Measurements from ENCODE around the gene ESPNL. TPM values are rescaled to one million over a fixed set of nuclear protein-coding genes. Genes with fewer than 3 reads are reported as not detected.
"Not testable (repeated sequence)": the region's sequence is repeated elsewhere in the genome, so short reads cannot be mapped to it uniquely, and the experiment has no call there.

Gene ESPNL
- total and polyA plus RNA-seq, 7 donors: 0.04 to 0.32 (median 0.16) TPM; not detected in 1

GRCh38 chr2:238063414-238064189 is 36.5 kb upstream of the ESPNL start:
- no peak overlapping the region for H3K27ac ChIP-seq
- no peak for DNase-seq

GRCh38 chr2:238064376-238064775 is 35.8 kb upstream of the ESPNL start:
- Histone ChIP-seq H3K4me1 (peaks cover 13% of the 10 kb centered on the region), H3K27ac (no peak overlapping the region), H3K9me3 (no peaks in the 10 kb centered on the region), H3K4me3 (no peak overlapping the region), H3K27me3 (ENCODE audit: insufficient read depth in 3 of 3, low read length in 2 of 3) (no peaks in the 10 kb centered on the region), H3K36me3 (ENCODE audit: insufficient read depth in 1 of 2, low read depth in 1 of 2) (peaks cover 3 to 47% of the 10 kb centered on the region in 2 donors)
- intact Hi-C loops (cut with DNase I): loop anchor here in 1 of 2 donors (5.0 kb wide), 1 partner anchor 207 kb away; the partner anchor contains the start of gene RAMP1
- WGBS, 3 donors: 85 to 90% (median 86%) methylated on average over 7 of the region's 7 CpGs
- no peak for TF ChIP-seq CTCF (IDR thresholded peaks at IDR 0.05)
- DNase-seq (no peak), ATAC-seq (no peak)

More at GRCh38 chr2:238063414-238064189, 36.5 kb upstream of the ESPNL start:
- no peaks in the 10 kb centered on the region for H3K27me3 ChIP-seq (ENCODE audit: insufficient read depth in 3 of 3, low read length in 2 of 3)
- TF ChIP-seq CTCF (IDR thresholded peaks at IDR 0.05): no peak
- H3K4me3 ChIP-seq: no peak overlapping the region
- H3K4me1 ChIP-seq: peaks cover 13% of the 10 kb centered on the region
- WGBS, 3 donors: 75 to 84% (median 78%) methylated on average over 8 of the region's 8 CpGs
- intact Hi-C loops (cut with DNase I): loop anchor here in 1 of 2 donors (2.0 to 5.0 kb wide), 2 partner anchors 69 to 206 kb away; partner anchors contain the start of gene RAMP1
- H3K36me3 ChIP-seq (ENCODE audit: insufficient read depth in 1 of 2, low read depth in 1 of 2): peaks cover 3 to 39% of the 10 kb centered on the region in 2 donors
- no peaks in the 10 kb centered on the region for H3K9me3 ChIP-seq
- ATAC-seq: no peak

- WGBS, 3 donors: 86 to 90% (median 87%) methylated on average over 18 of the region's 18 CpGs
Observed at GRCh38 chr2:238065071-238065846, 34.9 kb upstream of the ESPNL start.

GRCh38 chr2:238066218-238066617 is 33.9 kb upstream of the ESPNL start:
- Histone ChIP-seq H3K27ac (no peak overlapping the region), H3K27me3 (ENCODE audit: insufficient read depth in 3 of 3, low read length in 2 of 3) (no peaks in the 10 kb centered on the region), H3K9me3 (no peaks in the 10 kb centered on the region), H3K4me3 (no peak overlapping the region), H3K36me3 (ENCODE audit: insufficient read depth in 1 of 2, low read depth in 1 of 2) (peaks cover 3 to 57% of the 10 kb centered on the region in 2 donors), H3K4me1 (peaks cover 6% of the 10 kb centered on the region)
- no peak for ATAC-seq
- no peak for TF ChIP-seq CTCF (IDR thresholded peaks at IDR 0.05)
- WGBS, 3 donors: 86 to 92% (median 87%) methylated on average over 9 of the region's 9 CpGs
- DNase-seq: no peak
- intact Hi-C loops (cut with DNase I): no loop called here

More at GRCh38 chr2:238065071-238065846, 34.9 kb upstream of the ESPNL start:
- Histone ChIP-seq H3K27ac (no peak overlapping the region), H3K36me3 (ENCODE audit: insufficient read depth in 1 of 2, low read depth in 1 of 2) (peaks cover 3 to 53% of the 10 kb centered on the region in 2 donors), H3K27me3 (ENCODE audit: insufficient read depth in 3 of 3, low read length in 2 of 3) (no peaks in the 10 kb centered on the region), H3K9me3 (no peaks in the 10 kb centered on the region), H3K4me1 (peaks cover 6% of the 10 kb centered on the region), H3K4me3 (no peak overlapping the region)
- no peak for TF ChIP-seq CTCF (IDR thresholded peaks at IDR 0.05)
- no peak for ATAC-seq
- intact Hi-C loops (cut with DNase I): no loop called here
- no peak for DNase-seq

GRCh38 chr2:238066718-238067117 is 33.4 kb upstream of the ESPNL start:
- intact Hi-C loops (cut with DNase I): not testable (repeated sequence)
- peaks cover 3 to 57% of the 10 kb centered on the region in 2 donors for H3K36me3 ChIP-seq (ENCODE audit: insufficient read depth in 1 of 2, low read depth in 1 of 2)

More at GRCh38 chr2:238066718-238067117, 33.4 kb upstream of the ESPNL start:
- not testable (repeated sequence) for H3K27me3 ChIP-seq (ENCODE audit: insufficient read depth in 3 of 3, low read length in 2 of 3); ATAC-seq; H3K4me3 ChIP-seq; DNase-seq; H3K4me1 ChIP-seq; H3K27ac ChIP-seq; H3K9me3 ChIP-seq
- 93 to 97% (median 96%) methylated on average over 7 of the region's 7 CpGs for WGBS, 3 donors

Data from psoas muscle (tissue), 8 donors.